Stimulated activated CD8-positive, alpha-beta memory T cell treated with anti-CD3 and anti-CD28 coated beads, Interleukin-12 subunit alpha, Interleukin-12 subunit beta, amount 100 ng/mL, for 1 hour (primary cell): ENCODE data around the gene HRH2.
"Not testable (repeated sequence)": the region's sequence is repeated elsewhere in the genome, so short reads cannot be mapped to it uniquely, and the experiment has no call there.

ENCODE experiments used
- DNase-seq: peaks from one replicate; pipeline ENCODE4 v3.0.0-alpha.2; 2020; ENCODE audit warnings: low read depth

HRH2 gene

DNA sequence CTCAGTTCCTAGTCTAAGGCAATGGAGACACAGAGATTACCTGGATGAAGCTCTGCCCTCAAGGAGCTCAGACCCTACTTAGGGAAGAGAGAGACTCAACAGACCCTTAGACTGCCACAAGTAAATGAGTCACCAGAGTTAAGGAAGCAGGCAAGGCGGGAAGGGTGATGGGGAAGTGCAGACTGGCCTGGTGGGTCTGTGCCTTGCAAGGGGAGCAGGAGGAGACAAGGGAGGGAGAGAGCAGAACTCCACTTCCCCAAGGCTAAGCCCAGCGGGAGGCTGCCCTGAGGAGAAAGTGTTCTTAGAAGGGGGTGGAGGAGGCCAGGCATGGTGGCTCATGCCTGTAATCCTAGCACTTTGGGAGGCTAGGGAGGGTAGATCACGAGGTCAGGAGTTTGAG, 83.7 kb downstream of the HRH2 start:
- no peak for DNase-seq

DNA sequence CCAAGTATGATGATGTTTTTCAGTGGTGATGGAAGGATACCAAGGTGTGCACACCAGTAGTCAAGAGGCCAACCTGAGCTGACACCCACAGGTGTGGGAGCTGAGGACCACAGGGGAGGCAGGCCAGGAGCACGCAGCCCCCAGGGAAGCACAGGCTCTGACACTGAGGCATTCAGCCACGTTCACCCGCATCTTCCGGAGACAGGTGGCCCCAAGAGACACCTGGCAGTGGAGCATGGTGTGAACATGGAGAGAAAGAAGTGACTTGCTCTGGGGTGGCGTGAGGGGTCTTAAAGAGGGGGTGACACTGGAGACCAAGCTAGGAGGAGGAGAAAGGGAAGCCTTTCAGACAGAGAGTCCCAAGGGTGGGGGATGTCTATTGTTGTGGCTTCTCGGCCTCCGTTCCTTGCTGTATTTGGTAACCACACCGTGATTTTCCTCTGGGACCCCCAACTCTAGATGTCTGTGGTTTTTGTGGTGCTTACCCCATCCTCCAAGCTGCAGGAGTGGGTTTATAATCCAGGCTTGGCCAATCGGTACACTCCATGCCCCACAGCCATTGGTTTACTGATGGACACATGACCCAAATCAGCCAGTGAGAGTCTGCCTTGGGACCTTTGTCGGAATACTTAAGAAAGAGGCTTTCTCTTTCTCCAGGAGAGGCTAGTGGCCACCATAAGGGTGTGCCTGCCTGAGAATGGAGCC, 84.6 kb downstream of the HRH2 start:
- no peak for DNase-seq

- DNase-seq, result no peak
These were observed 85.9 kb downstream of the HRH2 start for GRCh38 chr5:175743676-175744210.

- no peak for DNase-seq
These were observed 87.3 kb downstream of the HRH2 start for GRCh38 chr5:175745210-175745609.

- DNase-seq, result no peak
These were observed 89.0 kb downstream of the HRH2 start for GRCh38 chr5:175746851-175747250.

- no peak for DNase-seq
These were observed 89.7 kb downstream of the HRH2 start for GRCh38 chr5:175747539-175748060.

GRCh38 chr5:175748650-175749049, 90.8 kb downstream of the HRH2 start:
- DNase-seq, result no peak

- DNase-seq, result no peak
These were observed 91.7 kb downstream of the HRH2 start for GRCh38 chr5:175749591-175749990.

DNA sequence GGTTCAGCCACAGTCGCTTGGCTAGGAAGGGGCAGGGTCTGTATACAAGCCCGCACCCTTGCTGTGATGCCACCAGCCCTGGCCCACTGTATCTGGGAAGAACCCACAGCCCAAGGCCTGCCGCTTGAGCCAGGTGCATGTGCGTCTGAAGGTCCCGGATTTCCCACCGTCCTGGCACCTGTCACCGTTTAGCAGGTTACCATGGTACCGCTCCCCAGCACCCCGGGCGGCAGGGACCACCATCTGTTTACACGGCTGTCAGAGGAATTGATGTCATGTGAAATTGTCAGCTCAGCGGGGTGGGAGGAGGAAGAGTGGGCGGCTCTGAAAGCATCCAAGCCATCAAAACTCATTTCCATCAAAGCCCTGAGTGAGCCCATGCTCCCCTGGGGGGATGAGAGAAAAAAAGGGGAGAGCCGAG, 92.7 kb downstream of the HRH2 start:
- DNase-seq, result no peak

- no peak for DNase-seq
These were observed 93.5 kb downstream of the HRH2 start for GRCh38 chr5:175751369-175751768.

DNA sequence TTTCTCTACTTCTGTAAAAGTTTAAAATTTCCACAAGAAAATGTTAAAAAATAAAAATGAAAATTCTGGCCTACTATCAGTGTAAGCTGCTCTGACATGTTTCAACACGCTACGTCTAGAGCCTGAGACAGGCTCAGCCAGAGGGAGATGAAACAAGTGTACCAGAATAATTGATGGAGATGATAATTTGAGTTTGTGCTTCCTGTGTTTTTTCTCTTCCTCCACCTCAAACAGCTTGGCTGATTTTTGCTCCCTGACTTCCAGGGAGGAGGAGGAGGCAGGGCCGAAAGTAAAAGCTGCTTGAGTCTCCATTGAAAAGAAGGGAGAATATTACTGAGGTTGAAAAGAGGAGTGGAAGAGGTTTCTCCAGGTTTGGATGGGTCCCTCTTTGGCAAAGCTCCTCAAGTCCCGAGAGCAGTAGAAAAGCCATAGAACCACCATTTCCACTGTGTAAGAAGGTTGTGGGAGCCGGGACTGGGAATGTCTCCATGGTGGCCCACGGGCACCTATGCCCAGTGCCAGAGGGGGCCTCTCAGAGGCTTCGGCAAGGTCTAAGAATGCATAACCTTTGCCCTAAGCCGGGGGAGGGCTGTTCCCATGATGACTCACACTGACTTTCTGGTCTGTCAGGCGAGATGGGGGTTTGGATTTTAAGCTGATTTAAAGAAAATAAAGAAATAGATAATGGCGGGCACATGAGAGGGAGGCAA, 95.1 kb downstream of the HRH2 start:
- DNase-seq, result no peak

DNA sequence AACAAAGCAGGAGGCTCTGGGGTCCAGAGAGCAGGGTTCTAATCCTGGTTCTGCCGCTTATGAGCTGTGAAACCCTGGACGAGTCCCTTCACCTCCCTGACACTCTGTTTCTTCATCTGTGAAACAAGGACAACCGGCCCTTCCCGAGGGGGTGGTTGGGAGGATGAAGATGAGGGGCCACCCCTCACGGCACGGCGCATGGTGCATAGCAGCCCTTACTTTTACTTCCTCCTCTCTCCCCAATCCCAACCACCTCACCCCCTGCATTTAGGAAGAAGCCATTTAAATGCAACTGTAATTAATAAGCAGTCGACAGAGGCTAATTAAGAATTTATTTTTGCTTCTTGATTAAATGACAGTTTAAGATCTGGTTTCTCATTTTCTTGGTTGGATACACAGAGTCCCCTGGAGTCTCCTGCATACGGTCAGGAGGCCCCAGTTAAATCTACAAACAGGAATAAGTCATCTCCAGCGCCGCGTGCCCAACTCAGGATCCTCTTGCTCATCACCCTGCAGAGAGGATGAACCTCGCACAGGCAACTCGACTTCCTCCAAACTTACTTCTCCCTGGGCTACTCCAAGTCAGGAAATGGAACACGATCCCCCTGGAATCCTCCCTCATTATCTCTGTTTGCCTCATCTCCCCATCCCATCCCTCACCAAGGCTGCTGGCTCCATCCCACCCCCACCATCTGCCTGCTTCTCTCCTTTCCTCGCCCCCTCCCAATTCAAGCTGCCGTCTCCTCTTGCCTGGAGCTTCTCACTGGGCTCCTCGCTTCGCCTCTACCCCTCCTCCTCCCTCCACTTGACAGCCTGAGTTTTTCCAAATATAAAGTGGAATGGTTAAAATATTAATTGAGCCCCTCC, 95.9 kb downstream of the HRH2 start:
- no peak for DNase-seq

- DNase-seq, result not testable (repeated sequence)
These were observed 102.1 kb downstream of the HRH2 start for GRCh38 chr5:175759991-175760390.
